T-helper 1 cell treated with Interleukin-12 subunit alpha and Interleukin-12 subunit beta and Interleukin-4 antibody, amounts not matched to agents 30 ng/mL and 1 ng/mL, for 36 hours (primary cell): ENCODE measurements around the gene RPN1. TPM values are rescaled to one million over a fixed set of nuclear protein-coding genes. Genes with fewer than 3 reads are reported as not detected.
"Not testable (repeated sequence)": the region's sequence is repeated elsewhere in the genome, so short reads cannot be mapped to it uniquely, and the experiment has no call there.

ENCODE experiments used
- intact Hi-C: fragments of 100-400 bp; cut with micrococcal nuclease; formaldehyde crosslinking; loops from one replicate; pipeline ENCODE4 v1.15.1; 2024
- total RNA-seq: library from RNA; stranded (reverse); gene quantifications from 2 replicates; pipeline ENCODE4 v1.2.3, GENCODE V29; 2022

Gene RPN1
- total RNA-seq, 1 donor from 2014 or later, result 214 TPM

GRCh38 chr3:128653383-128653992 is 2.9 kb upstream of the RPN1 start:
- intact Hi-C loops, result not testable (repeated sequence)

GRCh38 chr3:128648940-128649663 is 1.5 kb downstream of the RPN1 start:
- intact Hi-C loops, result loop anchor here (1.0 kb wide), 1 partner anchor 8 kb away; no protein-coding TSS in a partner anchor

GRCh38 chr3:128648402-128648801 is 2.2 kb downstream of the RPN1 start:
- intact Hi-C loops, result no loop called here

GRCh38 chr3:128647307-128647706 is 3.3 kb downstream of the RPN1 start:
- intact Hi-C loops, result no loop called here

- intact Hi-C loops, result no loop called here
These were observed 16.5 kb downstream of the RPN1 start for GRCh38 chr3:128634075-128634611.

- intact Hi-C loops, result no loop called here
These were observed 18.3 kb downstream of the RPN1 start for GRCh38 chr3:128632301-128632700.

- intact Hi-C loops, result no loop called here
These were observed 20.7 kb downstream of the RPN1 start for GRCh38 chr3:128629936-128630335.

GRCh38 chr3:128625409-128625945 is 25.1 kb downstream of the RPN1 start:
- intact Hi-C loops, result no loop called here

- intact Hi-C loops, result no loop called here
These were observed 26.0 kb downstream of the RPN1 start for GRCh38 chr3:128624526-128625138.

GRCh38 chr3:128623762-128624176 is 26.8 kb downstream of the RPN1 start:
- intact Hi-C loops, result no loop called here

GRCh38 chr3:128621931-128622330 is 28.7 kb downstream of the RPN1 start:
- intact Hi-C loops, result no loop called here

- intact Hi-C loops, result no loop called here
These were observed 29.4 kb downstream of the RPN1 start for GRCh38 chr3:128621234-128621633.

- intact Hi-C loops, result no loop called here
These were observed 30.3 kb downstream of the RPN1 start for GRCh38 chr3:128620268-128620691.

- intact Hi-C loops, result loop anchor here (5.0 to 10.0 kb wide), 3 partner anchors 172 to 945 kb away; partner anchors contain the start of gene ABTB1
These were observed 31.3 kb downstream of the RPN1 start for GRCh38 chr3:128619146-128619890.

- intact Hi-C loops, result loop anchor here (5.0 to 10.0 kb wide), 3 partner anchors 171 to 944 kb away; partner anchors contain the start of gene ABTB1
These were observed 32.3 kb downstream of the RPN1 start for GRCh38 chr3:128618398-128618726.

- intact Hi-C loops, result loop anchor here (1.0 to 10.0 kb wide), 20 partner anchors 9 to 943 kb away; partner anchors contain the start of genes ABTB1, ACAD9, EEFSEC and IFT122
These were observed 32.8 kb downstream of the RPN1 start for GRCh38 chr3:128617557-128618397.

GRCh38 chr3:128617270-128617556 is 33.4 kb downstream of the RPN1 start:
- intact Hi-C loops, result loop anchor here (1.0 to 10.0 kb wide), 20 partner anchors 9 to 942 kb away; partner anchors contain the start of genes ABTB1, ACAD9, EEFSEC and IFT122

- intact Hi-C loops, result loop anchor here (1.0 to 10.0 kb wide), 20 partner anchors 8 to 942 kb away; partner anchors contain the start of genes ABTB1, ACAD9, EEFSEC and IFT122
These were observed 33.9 kb downstream of the RPN1 start for GRCh38 chr3:128616516-128617269.

GRCh38 chr3:128614076-128614475 is 36.5 kb downstream of the RPN1 start:
- intact Hi-C loops, result loop anchor here (10.0 kb wide), 1 partner anchor 939 kb away; the partner anchor contains the start of gene ABTB1
